Upper lobe of right lung (tissue), 1 donor: ENCODE results near the gene POPDC2. TPM values are rescaled to one million over a fixed set of nuclear protein-coding genes. Genes with fewer than 3 reads are reported as not detected.
A peak's percentile ranks its signal among the peaks of the same experiment; 100 is the strongest.

Experiments
- ATAC-seq: fragments of 200-7000 bp; cut with Tn5 transposase; one replicate; pipeline ENCODE4 v1.9.1; 2020; ENCODE audit warnings: mild to moderate bottlenecking, moderate library complexity
- DNase-seq: peaks from one replicate; pipeline ENCODE4 v3.0.0-alpha.2; 2020
- H3K27ac ChIP-seq: fragments of 200-600 bp; one replicate; pipeline ENCODE4 v1.8.0; 2022
- H3K27me3 ChIP-seq: fragments of 200-600 bp; one replicate; pipeline ENCODE4 v1.8.0; 2022; ENCODE audit warnings: mild to moderate bottlenecking
- H3K36me3 ChIP-seq: fragments of 200-600 bp; one replicate; pipeline ENCODE4 v1.8.0; 2022
- H3K4me1 ChIP-seq: fragments of 200-600 bp; one replicate; pipeline ENCODE4 v1.8.0; 2022
- H3K4me3 ChIP-seq: fragments of 200-600 bp; one replicate; pipeline ENCODE4 v1.8.0; 2022; ENCODE audit warnings: mild to moderate bottlenecking
- H3K9me3 ChIP-seq: fragments of 200-600 bp; one replicate; pipeline ENCODE4 v1.8.0; 2022
- CTCF ChIP-seq: fragments of 200-600 bp; IDR thresholded peaks from one replicate; pipeline ENCODE4 v1.8.0; 2022; ENCODE audit warnings: antibody characterized with exemption
- intact Hi-C: fragments of 100-400 bp; cut with DNase I; formaldehyde crosslinking; loops from one replicate; pipeline ENCODE4 v1.11.0; 2022
- total RNA-seq: library from RNA; stranded (reverse); fragmentation: NEBNext Ultra II Directional; extraction: Animal tissue kit (Norgen Biotek cat#: 25700); gene quantifications from one replicate; pipeline ENCODE4 v1.2.1, GENCODE V29; 2021
- donor health status: DM: no; HTN: yes; CAD: no; lungs with severe emphysema.

Gene POPDC2
- total RNA-seq, 1 donor from 2014 or later, result 2.7 TPM

GRCh38 chr3:119658994-119659393 is 1.4 kb downstream of the POPDC2 start:
- no peaks in the 10 kb centered on the region for H3K9me3 ChIP-seq
- H3K36me3 ChIP-seq, result no peaks in the 10 kb centered on the region
- DNase-seq (no peak), ATAC-seq (no peak)
- H3K27ac ChIP-seq, result no peak overlapping the region
- peaks cover 17% of the 10 kb centered on the region for H3K4me1 ChIP-seq
- TF ChIP-seq CTCF, result no peak
- no peak overlapping the region for H3K4me3 ChIP-seq
- no peaks in the 10 kb centered on the region for H3K27me3 ChIP-seq
- intact Hi-C loops, result no loop called here

DNA sequence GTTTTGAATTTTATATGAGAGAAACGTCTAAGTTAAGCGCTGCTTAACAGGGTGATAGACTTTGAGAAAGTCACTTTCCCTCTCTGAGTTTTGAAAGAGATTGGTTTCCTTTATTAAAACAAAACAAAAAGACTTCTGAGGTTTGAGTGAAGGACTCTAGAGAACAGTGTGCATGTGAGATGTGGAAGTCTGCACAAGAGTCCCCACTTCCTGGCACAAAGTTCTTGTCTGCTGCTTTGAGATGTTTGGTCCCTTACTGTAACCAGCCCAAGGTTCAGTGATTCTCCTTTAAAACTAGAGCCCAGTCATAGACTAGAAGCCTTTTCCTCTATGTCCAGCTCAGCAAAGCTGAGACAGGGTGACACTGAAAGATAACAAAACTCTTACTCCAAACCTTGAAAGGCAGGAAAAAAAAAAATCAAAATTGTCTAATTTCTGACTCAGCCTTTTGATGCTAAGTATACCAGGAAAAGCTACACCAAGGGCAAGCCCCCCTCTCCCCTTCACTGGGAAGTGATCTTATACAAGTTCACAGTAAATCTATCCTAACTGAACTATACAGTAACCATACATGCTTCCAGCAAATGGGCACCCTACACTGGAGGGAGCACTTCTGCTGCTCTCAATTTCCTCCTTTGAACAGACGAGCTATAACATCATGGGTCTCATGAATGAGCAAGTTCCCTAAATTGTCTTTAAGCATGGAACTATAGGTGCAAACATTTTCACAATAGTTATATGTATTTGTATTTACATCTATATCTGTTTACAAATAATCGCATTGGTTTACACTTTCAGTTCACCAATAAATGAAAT is 2.3 kb downstream of the POPDC2 start:
- Histone ChIP-seq H3K27me3 (no peaks in the 10 kb centered on the region), H3K4me3 (no peak overlapping the region), H3K4me1 (peaks cover 17% of the 10 kb centered on the region), H3K36me3 (no peaks in the 10 kb centered on the region), H3K27ac (no peak overlapping the region), H3K9me3 (no peaks in the 10 kb centered on the region)
- peak; percentile 66 for ATAC-seq
- intact Hi-C loops, result no loop called here
- no peak for DNase-seq
- TF ChIP-seq CTCF, result no peak

GRCh38 chr3:119653876-119654275 is 6.5 kb downstream of the POPDC2 start:
- H3K27me3 ChIP-seq, result no peaks in the 10 kb centered on the region
- no peak overlapping the region for H3K4me3 ChIP-seq
- intact Hi-C loops, result no loop called here
- no peak overlapping the region for H3K27ac ChIP-seq
- H3K4me1 ChIP-seq, result peaks cover 13% of the 10 kb centered on the region
- no peak for TF ChIP-seq CTCF
- H3K9me3 ChIP-seq, result no peaks in the 10 kb centered on the region
- no peak for DNase-seq
- no peak for ATAC-seq
- H3K36me3 ChIP-seq, result no peaks in the 10 kb centered on the region

- TF ChIP-seq CTCF, result no peak
- H3K27me3 ChIP-seq, result no peaks in the 10 kb centered on the region
- H3K27ac ChIP-seq, result no peak overlapping the region
- no peaks in the 10 kb centered on the region for H3K36me3 ChIP-seq
- H3K4me1 ChIP-seq, result peaks cover 20% of the 10 kb centered on the region
- H3K9me3 ChIP-seq, result no peaks in the 10 kb centered on the region
- peak; percentile 23 for ATAC-seq
- DNase-seq, result no peak
- H3K4me3 ChIP-seq, result no peak overlapping the region
- intact Hi-C loops, result no loop called here
Measured at GRCh38 chr3:119652306-119653033, 7.9 kb downstream of the POPDC2 start.

GRCh38 chr3:119649761-119650160 is 10.6 kb downstream of the POPDC2 start:
- no peaks in the 10 kb centered on the region for H3K9me3 ChIP-seq
- H3K4me3 ChIP-seq, result no peak overlapping the region
- no peak overlapping the region for H3K27ac ChIP-seq
- intact Hi-C loops, result no loop called here
- no peak for DNase-seq
- no peaks in the 10 kb centered on the region for H3K27me3 ChIP-seq
- TF ChIP-seq CTCF, result no peak
- ATAC-seq, result no peak
- no peaks in the 10 kb centered on the region for H3K36me3 ChIP-seq
- H3K4me1 ChIP-seq, result peaks cover 28% of the 10 kb centered on the region
